A375 (cell line): ENCODE data around the gene RPL39. TPM values are rescaled to one million over a fixed set of nuclear protein-coding genes. Genes with fewer than 3 reads are reported as not detected.

Experiments used
- small RNA-seq: library from RNA; depleted of rRNA; stranded (forward); fragments of <200 nt; gene quantifications from one replicate; pipeline ENCODE3, GENCODE V24; 2014
- total RNA-seq: library from RNA; depleted of rRNA; stranded (reverse); fragments of >200 nt; shearing (Covaris generic); gene quantifications from 2 replicates; pipeline ENCODE4 v1.2.3, GENCODE V29; 2014; rRNA removed

Gene RPL39
- total RNA-seq, result 2,145 and 2,387 TPM in 2 replicates

GRCh38 chrX:119791437-119792231 is at the start of gene RPL39:
Gene RPL39, minus strand, starts transcription at chrX:119791630. Its CDS starts 54 bp downstream, at chrX:119791576.

DNA sequence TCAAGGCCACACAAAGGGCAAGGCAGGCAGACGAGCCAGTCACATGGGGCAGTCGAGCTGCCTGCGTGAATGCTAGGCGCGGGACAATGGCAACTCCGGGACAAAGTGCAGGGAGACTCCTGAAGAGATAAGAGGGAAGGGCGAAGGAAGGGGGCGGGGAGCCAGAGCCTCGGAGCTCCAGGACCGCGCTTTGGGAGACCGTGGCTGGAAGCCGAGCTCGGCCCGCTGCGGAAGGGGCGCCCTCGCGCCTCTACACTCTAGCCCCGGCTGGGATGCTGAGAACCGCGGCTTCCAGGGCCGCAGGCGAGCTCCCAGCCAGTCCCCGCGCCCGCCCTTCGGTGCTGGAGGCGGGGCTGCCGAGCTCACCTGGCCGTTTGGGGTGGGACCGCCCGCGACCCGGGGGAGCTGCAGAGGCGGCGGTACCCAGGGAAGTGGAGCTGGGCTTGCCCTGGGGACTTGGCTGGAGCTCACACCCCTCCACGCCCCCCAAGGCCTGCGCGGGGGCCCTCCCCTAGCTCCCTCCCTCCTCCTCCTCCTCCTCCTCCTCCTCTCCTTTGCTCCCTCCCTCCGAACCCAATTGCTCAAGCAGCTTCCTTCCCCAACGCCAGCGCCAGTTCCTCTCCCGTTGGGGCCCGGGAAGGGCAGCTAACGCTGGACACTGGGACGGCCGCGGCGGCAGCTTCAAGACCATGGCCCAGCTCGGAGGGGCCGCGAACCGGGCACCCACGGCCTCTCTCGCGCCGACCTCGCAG is 33.3 kb downstream of the RPL39 start, which contains the start of gene SOWAHD:
Gene SOWAHD, plus strand, starts transcription at position 610 of the 752 bp plus-strand sequence. Its CDS starts 80 bp downstream, at position 690.

Small RNA genes lying within 50 kb of the gene (small RNA-seq; reads per million reads assigned to genes)
- gene SNORA69, result not detected

Other genes starting within 250 kb of the RPL39 start
- 53.2 and 59.3 TPM in 2 replicates for gene STEEP1, start 226.2 kb downstream of the RPL39 start, total RNA-seq
- gene UBE2A, start 217.1 kb downstream of the RPL39 start, total RNA-seq, result 24.9 and 27.9 TPM in 2 replicates
- gene NKRF, start 185.2 kb downstream of the RPL39 start, total RNA-seq, result 10.0 and 11.5 TPM in 2 replicates
- 11.5 and 15.3 TPM in 2 replicates for gene SEPTIN6, start 98.5 kb downstream of the RPL39 start, total RNA-seq
- not detected in 2 replicates for gene SOWAHD, start 33.0 kb downstream of the RPL39 start, total RNA-seq
- 5.7 and 7.7 TPM in 2 replicates for gene UPF3B, start 61.3 kb upstream of the RPL39 start, total RNA-seq
- gene RNF113A, start 80.1 kb upstream of the RPL39 start, total RNA-seq, result 21.7 and 27.9 TPM in 2 replicates
- gene NDUFA1, start 80.2 kb upstream of the RPL39 start, total RNA-seq, result 115 and 146 TPM in 2 replicates
- gene AKAP14, start 104.3 kb upstream of the RPL39 start, total RNA-seq, result not detected in 2 replicates
- gene NKAP, start 152.1 kb upstream of the RPL39 start, total RNA-seq, result 6.6 and 6.8 TPM in 2 replicates